IMR-90 (cell line): Measurements from ENCODE around the gene ELMO1. TPM values are rescaled to one million over a fixed set of nuclear protein-coding genes. Genes with fewer than 3 reads are reported as not detected.

ENCODE experiments used
- ATAC-seq: fragments of 200-7000 bp; cut with Tn5 transposase; 2 replicates; pipeline ENCODE4 v1.9.1; 2020; ENCODE audit warnings: low read depth, mild to moderate bottlenecking, moderate library complexity
- BruUV-seq: library from RNA; stranded (reverse); fragments of 400-500 nt; replicated peaks from 2 replicates; lab custom pipeline; 2021; lab: Mats Ljungman, UMichigan
- CTCF ChIA-PET: fragments of 300-600 bp; formaldehyde crosslinking; extraction: SDS; loops from one replicate; lab custom pipeline; 2021; ENCODE audit warnings: antibody characterized with exemption; lab: Yijun Ruan, JAX
- POLR2A ChIA-PET: fragments of 300-600 bp; sonication (Branson Sonifier 250); formaldehyde crosslinking; loops from one replicate; lab custom pipeline; 2022; ENCODE audit warnings: antibody characterized with exemption; ENCODE audit not compliant: unreplicated experiment; lab: Charles Lee
- DNase-seq: peaks from one replicate; pipeline ENCODE4 v3.0.0; 2013
- H2AFZ ChIP-seq: replicated peaks from 2 replicates; pipeline ENCODE3; 2013; ENCODE audit warnings: low read length, mild to moderate bottlenecking; ENCODE audit not compliant: poor library complexity
- H2AK5ac ChIP-seq: 2 replicates; pipeline ENCODE4 v1.6.1; 2013; ENCODE audit warnings: low read depth, low read length, inconsistent platforms
- H2AK9ac ChIP-seq: replicated peaks from 2 replicates; pipeline ENCODE3; 2013; ENCODE audit warnings: mild to moderate bottlenecking, low read depth, low read length, moderate library complexity; ENCODE audit not compliant: poor library complexity
- H2BK120ac ChIP-seq: 2 replicates; pipeline ENCODE4 v1.6.1; 2013; ENCODE audit warnings: low read depth, low read length, inconsistent platforms
- H2BK15ac ChIP-seq: 3 replicates; pipeline ENCODE4 v1.6.1; 2013; ENCODE audit warnings: low read depth, low read length, inconsistent platforms
- H2BK20ac ChIP-seq: 2 replicates; pipeline ENCODE4 v1.6.1; 2013; ENCODE audit warnings: low read depth, mild to moderate bottlenecking, inconsistent platforms, low read length, moderate library complexity
- H2BK5ac ChIP-seq: 2 replicates; pipeline ENCODE4 v1.6.1; 2013; ENCODE audit warnings: mild to moderate bottlenecking, low read depth, low read length, inconsistent platforms; ENCODE audit not compliant: poor library complexity, severe bottlenecking
- H3K14ac ChIP-seq: replicated peaks from 2 replicates; pipeline ENCODE4 v1.6.1; 2013; ENCODE audit warnings: low read depth, low read length, inconsistent platforms
- H3K18ac ChIP-seq: 2 replicates; pipeline ENCODE4 v1.6.1; 2013; ENCODE audit warnings: low read depth, low read length, control low read depth
- H3K23ac ChIP-seq: 2 replicates; pipeline ENCODE4 v1.6.1; 2013; ENCODE audit warnings: low read depth, low read length, inconsistent platforms
- H3K27ac ChIP-seq: 2 replicates; pipeline ENCODE4 v1.5.1; 2013; ENCODE audit warnings: mild to moderate bottlenecking, control low read depth, low read length; ENCODE audit not compliant: insufficient read depth
- H3K27me3 ChIP-seq: 2 replicates; pipeline ENCODE4 v1.6.1; 2013; ENCODE audit warnings: low read length; ENCODE audit not compliant: control insufficient read depth, insufficient read depth
- H3K36me3 ChIP-seq: 2 replicates; pipeline ENCODE4 v1.6.1; 2013; ENCODE audit warnings: low read length, mixed read lengths; ENCODE audit not compliant: control insufficient read depth, insufficient read depth
- H3K4ac ChIP-seq: 2 replicates; pipeline ENCODE4 v1.6.1; 2013; ENCODE audit warnings: low read depth, low read length, inconsistent platforms
- H3K4me1 ChIP-seq: 2 replicates; pipeline ENCODE4 v1.6.1; 2013; ENCODE audit warnings: low read length, mixed read lengths; ENCODE audit not compliant: control insufficient read depth, insufficient read depth
- H3K4me2 ChIP-seq: 2 replicates; pipeline ENCODE4 v1.6.1; 2013; ENCODE audit warnings: low read depth, mild to moderate bottlenecking, control low read depth, low read length, moderate library complexity
- H3K4me3 ChIP-seq: 2 replicates; pipeline ENCODE4 v1.5.1; 2013; ENCODE audit warnings: low read depth, mild to moderate bottlenecking, control low read depth, low read length, moderate library complexity; ENCODE audit not compliant: insufficient read depth
- H3K56ac ChIP-seq: 2 replicates; pipeline ENCODE4 v1.6.1; 2013; ENCODE audit warnings: low read length, inconsistent platforms; ENCODE audit not compliant: insufficient read depth; ENCODE audit errors: extremely low read depth
- H3K79me1 ChIP-seq, 2 experiments: 2 replicates each; pipeline ENCODE4 v1.6.1; 2013; ENCODE audit warnings: low read length in 2 of 2, inconsistent platforms in 1 of 2, low read depth in 1 of 2
- H3K9ac ChIP-seq: 2 replicates; pipeline ENCODE4 v1.6.1; 2013; ENCODE audit warnings: low read depth, low read length, control low read depth
- H3K9me1 ChIP-seq: 2 replicates; pipeline ENCODE4 v1.6.1; 2013; ENCODE audit warnings: low read length, inconsistent platforms; ENCODE audit not compliant: insufficient read depth
- H3K9me3 ChIP-seq: 2 replicates; pipeline ENCODE4 v1.6.1; 2013; ENCODE audit warnings: low read length; ENCODE audit not compliant: control insufficient read depth, insufficient read depth
- H4K20me1 ChIP-seq: 2 replicates; pipeline ENCODE4 v1.6.1; 2013; ENCODE audit warnings: low read length, inconsistent platforms; ENCODE audit not compliant: insufficient read depth
- H4K5ac ChIP-seq: 2 replicates; pipeline ENCODE4 v1.6.1; 2013; ENCODE audit warnings: mild to moderate bottlenecking, low read depth, low read length, control low read depth
- H4K8ac ChIP-seq, 2 experiments: 2 replicates each; pipeline ENCODE4 v1.6.1; 2013; ENCODE audit warnings: low read depth in 2 of 2, low read length in 2 of 2, control low read depth in 1 of 2, inconsistent platforms in 1 of 2
- H4K91ac ChIP-seq: 2 replicates; pipeline ENCODE4 v1.6.1; 2013; ENCODE audit warnings: low read depth, low read length, inconsistent platforms; ENCODE audit not compliant: insufficient read depth
- CHD1 ChIP-seq: IDR thresholded peaks from 2 replicates; pipeline ENCODE4 v1.6.1; 2012; ENCODE audit warnings: low read depth, low read length, improper control_type of control experiment
- ELK1 ChIP-seq: fragments of 150-350 bp; IDR thresholded peaks from 2 replicates; pipeline ENCODE4 v1.6.1; 2016; ENCODE audit warnings: low read depth, mild to moderate bottlenecking, low read length, moderate library complexity, borderline replicate concordance
- MAZ ChIP-seq: IDR thresholded peaks from 2 replicates; pipeline ENCODE4 v1.6.1; 2012; ENCODE audit warnings: low read depth, mild to moderate bottlenecking, low read length, improper control_type of control experiment, moderate library complexity, borderline replicate concordance
- MXI1 ChIP-seq: IDR thresholded peaks from 2 replicates; pipeline ENCODE4 v1.6.1; 2012; ENCODE audit warnings: low read depth, mild to moderate bottlenecking, low read length, moderate library complexity, borderline replicate concordance
- POLR2A ChIP-seq: IDR thresholded peaks from 2 replicates; pipeline ENCODE4 v1.6.1; 2012; ENCODE audit warnings: mild to moderate bottlenecking, low read depth, low read length
- RAD21 ChIP-seq: IDR thresholded peaks from 2 replicates; pipeline ENCODE4 v1.6.1; 2012; ENCODE audit warnings: low read length, improper control_type of control experiment
- RFX5 ChIP-seq: IDR thresholded peaks from 2 replicates; pipeline ENCODE4 v1.8.0; 2012; ENCODE audit warnings: low read depth, mild to moderate bottlenecking, low read length, moderate library complexity
- SMC3 ChIP-seq: fragments of 150-350 bp; IDR thresholded peaks from 2 replicates; pipeline ENCODE4 v1.6.1; 2016; ENCODE audit warnings: low read depth, mild to moderate bottlenecking, antibody characterized with exemption, low read length, moderate library complexity
- USF2 ChIP-seq: fragments of 150-350 bp; IDR thresholded peaks from 2 replicates; pipeline ENCODE4 v1.6.1; 2017; ENCODE audit warnings: mild to moderate bottlenecking, antibody characterized with exemption, low read length, low read depth
- WGBS, 2 experiments: methylation state at CpG; one replicate each; pipeline versions ENCODE4 v1.1.5 to v1.1.7; 2013; ENCODE audit warnings: missing lambda C conversion rate in 2 of 2; ENCODE audit not compliant: insufficient read length in 1 of 2; ENCODE audit errors: extremely low coverage in 2 of 2; 5-methylcytosine and 5-hydroxymethylcytosine counted together
- dilution Hi-C: fragments of 300-500 bp; cut with HindIII; formaldehyde crosslinking; loops from one replicate; pipeline ENCODE4 v1.14.3; 2018; ENCODE audit warnings: low sequenced_read_pairs; ENCODE audit not compliant: unreplicated experiment
- in situ Hi-C: fragments of 300-500 bp; cut with MboI; formaldehyde crosslinking; loops from 3 replicates; pipeline ENCODE4 v1.14.3; 2019; ENCODE audit warnings: low sequenced_read_pairs, inconsistent platforms, mixed read lengths
- intact Hi-C: fragments of 100-400 bp; cut with micrococcal nuclease; formaldehyde crosslinking; loops from 2 replicates; pipeline ENCODE4 v1.10.0; 2022
- polyA plus RNA-seq, 3 experiments: library from polyadenylated mRNA; depleted of rRNA; stranded (reverse); fragments of >200 nt; gene quantifications; 2 replicates each; pipeline ENCODE4 v1.2.3, GENCODE V29; 2012; ENCODE audit warnings: low replicate concordance in 1 of 3
- total RNA-seq: library from RNA; depleted of rRNA; stranded (reverse); fragments of >200 nt; gene quantifications from 2 replicates; pipeline ENCODE4 v1.2.3, GENCODE V29; 2012

ELMO1 gene
- total and polyA plus RNA-seq, 2 of the 4 experiments (the other 2 are of a cell fraction) = 0.03 TPM; not detected in 1

- H3K36me3 ChIP-seq = no peaks in the 10 kb centered on the region
- H3K27ac ChIP-seq = no peak overlapping the region
- H3K14ac ChIP-seq = no peak overlapping the region
- no peak overlapping the region for H3K4me2 ChIP-seq
- H4K20me1 ChIP-seq = no peaks in the 10 kb centered on the region
- H3K9me1 ChIP-seq = no peaks in the 10 kb centered on the region
- BruUV-seq = no TSS peak
- no peak overlapping the region for H2BK5ac ChIP-seq
- H2AK9ac ChIP-seq = no peak overlapping the region
- H4K8ac ChIP-seq = no peak overlapping the region
- no peak overlapping the region for H2AFZ ChIP-seq
- H2BK15ac ChIP-seq = no peak overlapping the region
- no peak overlapping the region for H3K4ac ChIP-seq
- no peak overlapping the region for H2AK5ac ChIP-seq
- no peak overlapping the region for H3K4me3 ChIP-seq
- no peak for TF ChIP-seq CHD1
- TF ChIP-seq POLR2A = no peak
- TF ChIP-seq SMC3 = no peak
- TF ChIP-seq MAZ = no peak
- TF ChIP-seq MXI1 = no peak
- TF ChIP-seq ELK1 = no peak
- TF ChIP-seq RFX5 = no peak
- no peak for TF ChIP-seq RAD21
- no peak for TF ChIP-seq USF2
- ChIA-PET POLR2A (no interaction called here), CTCF (interaction anchor here (0.8 to 1.0 kb wide), 2 partner anchors 11 to 238 kb away, joined by 3 to 4 read pairs; no protein-coding TSS in a partner anchor)
- no peaks in the 10 kb centered on the region for H3K9me3 ChIP-seq
- ATAC-seq = no peak
- no peaks in the 10 kb centered on the region for H3K4me1 ChIP-seq
- no peaks in the 10 kb centered on the region for H3K79me1 ChIP-seq
- no peak overlapping the region for H3K56ac ChIP-seq
- H3K18ac ChIP-seq = no peak overlapping the region
- no peak overlapping the region for H2BK120ac ChIP-seq
- H3K27me3 ChIP-seq = no peaks in the 10 kb centered on the region
- intact Hi-C loops (no loop called here), dilution Hi-C loops (no loop called here), in situ Hi-C loops (loop anchor here (25.0 kb wide), 1 partner anchor 632 kb away; the partner anchor contains the start of gene NME8)
- no peak for DNase-seq
- H4K91ac ChIP-seq = no peak overlapping the region
- H4K5ac ChIP-seq = no peak overlapping the region
- no peak overlapping the region for H3K23ac ChIP-seq
- no peak overlapping the region for H3K9ac ChIP-seq
- whole genome bisulfite sequencing, 2 experiments = 0% methylated on average over 1 of the region's 6 CpGs; no CpG with 5 or more reads in 1 of the 2 experiments
- no peak overlapping the region for H2BK20ac ChIP-seq
These were observed 243.2 kb downstream of the ELMO1 start for GRCh38 chr7:37205451-37205850.
